ENCODE data around the gene FMN1. TPM values are rescaled to one million over a fixed set of nuclear protein-coding genes. Genes with fewer than 3 reads are reported as not detected.

Gene FMN1
- polyA plus RNA-seq, 1 donor from 2014 or later: 0.40 TPM

DNA sequence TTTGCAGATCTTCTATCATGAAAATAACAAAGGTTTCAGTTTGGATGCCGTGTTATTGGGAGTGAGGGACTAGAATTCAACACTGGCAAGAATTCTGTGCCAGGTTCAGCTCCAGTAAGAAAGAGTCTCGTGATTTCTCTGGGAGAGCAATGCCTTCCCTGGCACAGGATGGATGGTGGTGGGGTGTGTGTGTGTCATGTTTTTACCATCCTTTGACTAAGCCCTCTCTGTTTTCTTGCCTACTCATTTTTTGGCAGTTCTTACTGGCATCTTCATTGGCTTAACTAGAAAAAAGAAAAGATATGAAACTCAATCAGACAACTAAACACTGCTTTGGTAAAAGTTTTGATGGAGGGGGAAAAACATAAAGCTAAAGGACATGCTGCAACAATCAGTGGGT, 86.6 kb downstream of the FMN1 start:
- no peaks in the 10 kb centered on the region for H3K27me3 ChIP-seq (ENCODE audit: insufficient read depth, low read depth, low read length)
- no peak overlapping the region for H3K4me3 ChIP-seq (ENCODE audit: low read length)
- H3K9me3 ChIP-seq (ENCODE audit: low read length): no peaks in the 10 kb centered on the region
- H3K79me2 ChIP-seq (replicated peaks; ENCODE audit: insufficient read depth, low read length): no peaks in the 10 kb centered on the region
- no peaks in the 10 kb centered on the region for H3K9me2 ChIP-seq (ENCODE audit: insufficient read depth, low read length)
- H3K36me3 ChIP-seq (ENCODE audit: insufficient read depth, low read length): no peaks in the 10 kb centered on the region
- no peaks in the 10 kb centered on the region for H4K20me1 ChIP-seq (ENCODE audit: insufficient read depth)
- TF ChIP-seq MXI1 (conservative IDR thresholded peaks at IDR 0.05; ENCODE audit: poor library complexity, severe bottlenecking) (no peak), SMC3 (conservative IDR thresholded peaks at IDR 0.05; ENCODE audit: poor library complexity) (no peak), EP300 (conservative IDR thresholded peaks at IDR 0.05; ENCODE audit: poor library complexity, severe bottlenecking) (no peak), TAF1 (IDR thresholded peaks at IDR 0.05; ENCODE audit: low read depth) (no peak), RAD21 (conservative IDR thresholded peaks at IDR 0.05) (no peak), POLR2AphosphoS5 (IDR thresholded peaks at IDR 0.05) (no peak), EZH2 (IDR thresholded peaks at IDR 0.05; ENCODE audit: borderline replicate concordance, insufficient read depth, low read length, poor library complexity, severe bottlenecking) (no peak)
- TF ChIP-seq, protein P1, sequence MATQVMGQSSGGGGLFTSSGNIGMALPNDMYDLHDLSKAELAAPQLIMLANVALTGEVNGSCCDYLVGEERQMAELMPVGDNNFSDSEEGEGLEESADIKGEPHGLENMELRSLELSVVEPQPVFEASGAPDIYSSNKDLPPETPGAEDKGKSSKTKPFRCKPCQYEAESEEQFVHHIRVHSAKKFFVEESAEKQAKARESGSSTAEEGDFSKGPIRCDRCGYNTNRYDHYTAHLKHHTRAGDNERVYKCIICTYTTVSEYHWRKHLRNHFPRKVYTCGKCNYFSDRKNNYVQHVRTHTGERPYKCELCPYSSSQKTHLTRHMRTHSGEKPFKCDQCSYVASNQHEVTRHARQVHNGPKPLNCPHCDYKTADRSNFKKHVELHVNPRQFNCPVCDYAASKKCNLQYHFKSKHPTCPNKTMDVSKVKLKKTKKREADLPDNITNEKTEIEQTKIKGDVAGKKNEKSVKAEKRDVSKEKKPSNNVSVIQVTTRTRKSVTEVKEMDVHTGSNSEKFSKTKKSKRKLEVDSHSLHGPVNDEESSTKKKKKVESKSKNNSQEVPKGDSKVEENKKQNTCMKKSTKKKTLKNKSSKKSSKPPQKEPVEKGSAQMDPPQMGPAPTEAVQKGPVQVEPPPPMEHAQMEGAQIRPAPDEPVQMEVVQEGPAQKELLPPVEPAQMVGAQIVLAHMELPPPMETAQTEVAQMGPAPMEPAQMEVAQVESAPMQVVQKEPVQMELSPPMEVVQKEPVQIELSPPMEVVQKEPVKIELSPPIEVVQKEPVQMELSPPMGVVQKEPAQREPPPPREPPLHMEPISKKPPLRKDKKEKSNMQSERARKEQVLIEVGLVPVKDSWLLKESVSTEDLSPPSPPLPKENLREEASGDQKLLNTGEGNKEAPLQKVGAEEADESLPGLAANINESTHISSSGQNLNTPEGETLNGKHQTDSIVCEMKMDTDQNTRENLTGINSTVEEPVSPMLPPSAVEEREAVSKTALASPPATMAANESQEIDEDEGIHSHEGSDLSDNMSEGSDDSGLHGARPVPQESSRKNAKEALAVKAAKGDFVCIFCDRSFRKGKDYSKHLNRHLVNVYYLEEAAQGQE (IDR thresholded peaks at IDR 0.05; ENCODE audit: borderline replicate concordance): no peak
- TF ChIP-seq, protein P2, sequence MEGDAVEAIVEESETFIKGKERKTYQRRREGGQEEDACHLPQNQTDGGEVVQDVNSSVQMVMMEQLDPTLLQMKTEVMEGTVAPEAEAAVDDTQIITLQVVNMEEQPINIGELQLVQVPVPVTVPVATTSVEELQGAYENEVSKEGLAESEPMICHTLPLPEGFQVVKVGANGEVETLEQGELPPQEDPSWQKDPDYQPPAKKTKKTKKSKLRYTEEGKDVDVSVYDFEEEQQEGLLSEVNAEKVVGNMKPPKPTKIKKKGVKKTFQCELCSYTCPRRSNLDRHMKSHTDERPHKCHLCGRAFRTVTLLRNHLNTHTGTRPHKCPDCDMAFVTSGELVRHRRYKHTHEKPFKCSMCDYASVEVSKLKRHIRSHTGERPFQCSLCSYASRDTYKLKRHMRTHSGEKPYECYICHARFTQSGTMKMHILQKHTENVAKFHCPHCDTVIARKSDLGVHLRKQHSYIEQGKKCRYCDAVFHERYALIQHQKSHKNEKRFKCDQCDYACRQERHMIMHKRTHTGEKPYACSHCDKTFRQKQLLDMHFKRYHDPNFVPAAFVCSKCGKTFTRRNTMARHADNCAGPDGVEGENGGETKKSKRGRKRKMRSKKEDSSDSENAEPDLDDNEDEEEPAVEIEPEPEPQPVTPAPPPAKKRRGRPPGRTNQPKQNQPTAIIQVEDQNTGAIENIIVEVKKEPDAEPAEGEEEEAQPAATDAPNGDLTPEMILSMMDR (IDR thresholded peaks at IDR 0.05; ENCODE audit: poor library complexity, severe bottlenecking): no peak
- no peak overlapping the region for H3K9ac ChIP-seq (ENCODE audit: low read length)
- no peak overlapping the region for H2AFZ ChIP-seq (ENCODE audit: low read depth, low read length)
- no peak overlapping the region for H3K4me2 ChIP-seq (ENCODE audit: low read length)
- H3F3A ChIP-seq (ENCODE audit: insufficient read depth, low read length, poor library complexity, severe bottlenecking): no peaks in the 10 kb centered on the region
- H3K27ac ChIP-seq (ENCODE audit: low read length): no peak overlapping the region

DNA sequence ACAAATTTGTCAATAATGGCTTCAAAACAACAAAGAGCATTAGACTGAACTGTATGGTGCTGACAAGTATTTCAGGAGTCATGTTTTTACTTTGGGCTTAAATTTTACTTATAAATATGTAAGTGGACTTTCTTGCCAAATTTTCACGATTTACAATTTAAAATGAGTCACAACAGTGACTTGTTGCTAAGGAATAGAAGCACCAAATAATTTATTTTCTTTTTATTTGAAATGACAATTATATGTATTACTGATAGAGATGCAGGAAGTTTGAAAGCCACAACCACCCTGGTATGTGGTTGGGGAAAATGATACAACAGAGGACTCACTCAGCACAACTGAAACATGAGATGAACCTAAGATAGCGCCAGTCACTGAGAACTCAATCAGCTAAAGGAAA, 90.3 kb downstream of the FMN1 start:
- H2AFZ ChIP-seq (ENCODE audit: low read depth, low read length): no peak overlapping the region
- H3K4me2 ChIP-seq (ENCODE audit: low read length): no peak overlapping the region
- H3F3A ChIP-seq (ENCODE audit: insufficient read depth, low read length, poor library complexity, severe bottlenecking): no peaks in the 10 kb centered on the region
- no peak overlapping the region for H3K27ac ChIP-seq (ENCODE audit: low read length)
- H3K9me2 ChIP-seq (ENCODE audit: insufficient read depth, low read length): no peaks in the 10 kb centered on the region
- no peaks in the 10 kb centered on the region for H3K79me2 ChIP-seq (replicated peaks; ENCODE audit: insufficient read depth, low read length)
- H3K4me3 ChIP-seq (ENCODE audit: low read length): no peak overlapping the region
- TF ChIP-seq POLR2AphosphoS5 (IDR thresholded peaks at IDR 0.05) (no peak), EZH2 (IDR thresholded peaks at IDR 0.05; ENCODE audit: borderline replicate concordance, insufficient read depth, low read length, poor library complexity, severe bottlenecking) (no peak), EP300 (conservative IDR thresholded peaks at IDR 0.05; ENCODE audit: poor library complexity, severe bottlenecking) (no peak), RAD21 (conservative IDR thresholded peaks at IDR 0.05) (no peak), SMC3 (conservative IDR thresholded peaks at IDR 0.05; ENCODE audit: poor library complexity) (no peak), MXI1 (conservative IDR thresholded peaks at IDR 0.05; ENCODE audit: poor library complexity, severe bottlenecking) (no peak), TAF1 (IDR thresholded peaks at IDR 0.05; ENCODE audit: low read depth) (no peak)
- TF ChIP-seq, protein P2 (IDR thresholded peaks at IDR 0.05; ENCODE audit: poor library complexity, severe bottlenecking): no peak
- TF ChIP-seq, protein P1 (IDR thresholded peaks at IDR 0.05; ENCODE audit: borderline replicate concordance): no peak
- no peaks in the 10 kb centered on the region for H3K27me3 ChIP-seq (ENCODE audit: insufficient read depth, low read depth, low read length)
- no peaks in the 10 kb centered on the region for H3K9me3 ChIP-seq (ENCODE audit: low read length)
- H3K9ac ChIP-seq (ENCODE audit: low read length): no peak overlapping the region
- no peaks in the 10 kb centered on the region for H3K36me3 ChIP-seq (ENCODE audit: insufficient read depth, low read length)
- no peaks in the 10 kb centered on the region for H4K20me1 ChIP-seq (ENCODE audit: insufficient read depth)
